ENCODE data around the gene PODN.

Gene PODN

DNA sequence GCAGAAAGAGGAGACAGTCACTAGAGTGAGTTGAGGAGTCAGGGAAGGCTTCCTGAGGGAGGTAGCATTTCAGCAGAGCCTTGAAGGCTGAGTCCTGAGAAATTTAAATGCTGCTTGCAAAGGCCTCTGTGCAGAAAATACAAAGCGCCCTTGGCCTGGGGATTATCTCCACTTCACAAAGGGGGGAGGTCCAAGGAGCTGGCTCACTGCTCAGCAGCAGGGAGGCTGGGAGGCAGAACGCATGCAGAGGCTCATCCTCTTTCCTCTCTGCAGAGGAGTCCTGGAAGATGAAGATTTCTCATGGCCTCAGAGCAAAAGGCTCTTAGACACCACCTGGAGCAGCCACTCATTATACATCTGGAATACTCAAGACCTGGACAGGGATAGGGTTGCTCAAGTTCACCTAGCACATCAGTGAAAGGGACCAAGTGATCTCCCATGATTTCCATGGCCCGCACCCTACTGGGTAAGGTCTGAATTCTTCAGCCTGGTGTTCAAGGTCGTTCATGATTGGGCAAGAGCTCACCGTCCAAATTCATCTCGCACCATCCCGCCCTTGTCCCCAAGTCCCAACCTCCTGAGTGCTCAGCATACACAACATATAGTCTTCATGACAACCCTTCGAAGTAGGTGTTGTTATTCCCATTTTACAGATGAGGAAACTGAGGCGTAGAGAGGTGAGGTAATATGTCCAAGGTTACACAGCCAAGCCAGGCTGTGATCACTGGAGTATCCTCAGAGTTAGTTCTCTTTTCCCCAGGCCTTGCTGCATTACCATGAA is 71.4 kb downstream of the PODN start:
- no peak for DNase-seq

- no peak for DNase-seq
Measured at GRCh38 chr1:53134042-53134485, 72.1 kb downstream of the PODN start.

All from effector CD8-positive, alpha-beta T cell (primary cell).